ENCODE measurements around the gene ARSB. TPM values are rescaled to one million over a fixed set of nuclear protein-coding genes. Genes with fewer than 3 reads are reported as not detected.

The ARSB gene
- total and polyA plus RNA-seq, 2 experiments from 2014 or later = 30.1 to 43.7 TPM

- H4K20me1 ChIP-seq (ENCODE audit: insufficient read depth) = no peaks in the 10 kb centered on the region
- no peak overlapping the region for H3K9ac ChIP-seq
- no peak overlapping the region for H3K4me3 ChIP-seq
- TF ChIP-seq EZH2phosphoT487 (IDR thresholded peaks at IDR 0.05; ENCODE audit: insufficient read depth, low read depth) = no peak
- no peaks in the 10 kb centered on the region for H3K79me2 ChIP-seq (ENCODE audit: insufficient read depth)
- H2AFZ ChIP-seq = no peak overlapping the region
- no peaks in the 10 kb centered on the region for H3K36me3 ChIP-seq (ENCODE audit: low read depth)
- H3K9me3 ChIP-seq (ENCODE audit: low read depth) = no peaks in the 10 kb centered on the region
- in situ Hi-C loops (cut with MboI) = no loop called here
- H3K27me3 ChIP-seq (replicated peaks; ENCODE audit: insufficient read depth) = no peaks in the 10 kb centered on the region
- WGBS, 2 experiments (ENCODE audit: low coverage in 1 of 2, low lambda C conversion rate in 2 of 2, missing lambda C conversion rate in 2 of 2) = 95 to 97% methylated on average over 4 of the region's 4 CpGs
- H3F3A ChIP-seq (ENCODE audit: insufficient read depth) = no peaks in the 10 kb centered on the region
- DNase-seq = no peak
- H3K27ac ChIP-seq = no peak overlapping the region
- H3K4me2 ChIP-seq (ENCODE audit: unreplicated experiment) = no peak overlapping the region
- H3K4me1 ChIP-seq (ENCODE audit: insufficient read depth) = peaks cover 13% of the 10 kb centered on the region
- H3K9me2 ChIP-seq (ENCODE audit: insufficient read depth) = no peaks in the 10 kb centered on the region
Observed at GRCh38 chr5:78827725-78828124, 157.4 kb downstream of the ARSB start.

GRCh38 chr5:78824831-78825281 is 160.3 kb downstream of the ARSB start:
- no peaks in the 10 kb centered on the region for H3K27me3 ChIP-seq (replicated peaks; ENCODE audit: insufficient read depth)
- no peaks in the 10 kb centered on the region for H3F3A ChIP-seq (ENCODE audit: insufficient read depth)
- in situ Hi-C loops (cut with MboI) = no loop called here
- TF ChIP-seq EZH2phosphoT487 (IDR thresholded peaks at IDR 0.05; ENCODE audit: insufficient read depth, low read depth) (no peak), EZH2 (IDR thresholded peaks at IDR 0.05; ENCODE audit: insufficient read depth, poor library complexity, severe bottlenecking) (no peak)
- no peak overlapping the region for H2AFZ ChIP-seq
- no peak for DNase-seq
- H3K9me2 ChIP-seq (ENCODE audit: insufficient read depth) = no peaks in the 10 kb centered on the region
- H3K36me3 ChIP-seq (ENCODE audit: low read depth) = no peaks in the 10 kb centered on the region
- H3K9me3 ChIP-seq (ENCODE audit: low read depth) = no peaks in the 10 kb centered on the region
- no peak overlapping the region for H3K9ac ChIP-seq
- WGBS, 2 experiments (ENCODE audit: low coverage in 1 of 2, low lambda C conversion rate in 2 of 2, missing lambda C conversion rate in 2 of 2) = 18 to 25% methylated on average over 2 of the region's 2 CpGs
- H3K4me3 ChIP-seq = no peak overlapping the region
- H3K79me2 ChIP-seq (ENCODE audit: insufficient read depth) = no peaks in the 10 kb centered on the region
- no peak overlapping the region for H3K4me2 ChIP-seq (ENCODE audit: unreplicated experiment)
- H4K20me1 ChIP-seq (ENCODE audit: insufficient read depth) = no peaks in the 10 kb centered on the region
- peaks cover 11% of the 10 kb centered on the region for H3K4me1 ChIP-seq (ENCODE audit: insufficient read depth)
- no peak overlapping the region for H3K27ac ChIP-seq

GRCh38 chr5:78823196-78823595 is 161.9 kb downstream of the ARSB start:
- Histone ChIP-seq H3K9ac (no peak overlapping the region), H3F3A (ENCODE audit: insufficient read depth) (no peaks in the 10 kb centered on the region), H4K20me1 (ENCODE audit: insufficient read depth) (no peaks in the 10 kb centered on the region), H3K36me3 (ENCODE audit: low read depth) (no peaks in the 10 kb centered on the region), H3K27ac (no peak overlapping the region), H3K9me3 (ENCODE audit: low read depth) (no peaks in the 10 kb centered on the region), H3K27me3 (replicated peaks; ENCODE audit: insufficient read depth) (no peaks in the 10 kb centered on the region), H3K4me2 (ENCODE audit: unreplicated experiment) (no peak overlapping the region), H3K4me3 (no peak overlapping the region), H3K4me1 (ENCODE audit: insufficient read depth) (0 out of 2 replicates have a peak, but pooled peaks cover 5% of the 10 kb centered on the region), H3K79me2 (ENCODE audit: insufficient read depth) (no peaks in the 10 kb centered on the region), H2AFZ (no peak overlapping the region), H3K9me2 (ENCODE audit: insufficient read depth) (no peaks in the 10 kb centered on the region)
- WGBS, 2 experiments (ENCODE audit: low coverage in 1 of 2, low lambda C conversion rate in 2 of 2, missing lambda C conversion rate in 2 of 2) = 95 to 100% methylated on average over 1 of the region's 1 CpG
- TF ChIP-seq EZH2 (IDR thresholded peaks at IDR 0.05; ENCODE audit: insufficient read depth, poor library complexity, severe bottlenecking) (no peak), EZH2phosphoT487 (IDR thresholded peaks at IDR 0.05; ENCODE audit: insufficient read depth, low read depth) (no peak)
- DNase-seq = no peak
- in situ Hi-C loops (cut with MboI) = no loop called here

- WGBS, 2 experiments (ENCODE audit: low coverage in 1 of 2, low lambda C conversion rate in 2 of 2, missing lambda C conversion rate in 2 of 2) = 82 to 86% methylated on average over 2 of the region's 2 CpGs
- H3K4me1 ChIP-seq (ENCODE audit: insufficient read depth) = 0 out of 2 replicates have a peak, but pooled peaks cover 5% of the 10 kb centered on the region
- no peaks in the 10 kb centered on the region for H3K27me3 ChIP-seq (replicated peaks; ENCODE audit: insufficient read depth)
- H4K20me1 ChIP-seq (ENCODE audit: insufficient read depth) = no peaks in the 10 kb centered on the region
- H3K9ac ChIP-seq = no peak overlapping the region
- no peaks in the 10 kb centered on the region for H3K9me3 ChIP-seq (ENCODE audit: low read depth)
- H3K27ac ChIP-seq = no peak overlapping the region
- DNase-seq = no peak
- no peak overlapping the region for H2AFZ ChIP-seq
- no peaks in the 10 kb centered on the region for H3K79me2 ChIP-seq (ENCODE audit: insufficient read depth)
- no peak overlapping the region for H3K4me3 ChIP-seq
- TF ChIP-seq EZH2 (IDR thresholded peaks at IDR 0.05; ENCODE audit: insufficient read depth, poor library complexity, severe bottlenecking) = no peak
- TF ChIP-seq EZH2phosphoT487 (IDR thresholded peaks at IDR 0.05; ENCODE audit: insufficient read depth, low read depth) = no peak
- in situ Hi-C loops (cut with MboI) = no loop called here
- H3F3A ChIP-seq (ENCODE audit: insufficient read depth) = no peaks in the 10 kb centered on the region
- no peak overlapping the region for H3K4me2 ChIP-seq (ENCODE audit: unreplicated experiment)
- H3K36me3 ChIP-seq (ENCODE audit: low read depth) = no peaks in the 10 kb centered on the region; the same call in 1 of the 2 replicates
- no peaks in the 10 kb centered on the region for H3K9me2 ChIP-seq (ENCODE audit: insufficient read depth)
Observed at GRCh38 chr5:78821536-78822021, 163.5 kb downstream of the ARSB start.

GRCh38 chr5:78819707-78820106 is 165.4 kb downstream of the ARSB start:
- H3K9me3 ChIP-seq (ENCODE audit: low read depth) = no peaks in the 10 kb centered on the region
- H2AFZ ChIP-seq = no peak overlapping the region
- WGBS, 2 experiments (ENCODE audit: low coverage in 1 of 2, low lambda C conversion rate in 2 of 2, missing lambda C conversion rate in 2 of 2) = 68 to 74% methylated on average over 1 of the region's 1 CpG
- no peaks in the 10 kb centered on the region for H3K4me1 ChIP-seq (ENCODE audit: insufficient read depth)
- no peak overlapping the region for H3K4me3 ChIP-seq
- no peak for TF ChIP-seq EZH2 (IDR thresholded peaks at IDR 0.05; ENCODE audit: insufficient read depth, poor library complexity, severe bottlenecking)
- TF ChIP-seq EZH2phosphoT487 (IDR thresholded peaks at IDR 0.05; ENCODE audit: insufficient read depth, low read depth) = no peak
- no peaks in the 10 kb centered on the region for H4K20me1 ChIP-seq (ENCODE audit: insufficient read depth)
- H3K27ac ChIP-seq = no peak overlapping the region
- no peak overlapping the region for H3K9ac ChIP-seq
- in situ Hi-C loops (cut with MboI) = no loop called here
- DNase-seq = no peak
- no peaks in the 10 kb centered on the region for H3F3A ChIP-seq (ENCODE audit: insufficient read depth)
- no peaks in the 10 kb centered on the region for H3K79me2 ChIP-seq (ENCODE audit: insufficient read depth)
- no peaks in the 10 kb centered on the region for H3K9me2 ChIP-seq (ENCODE audit: insufficient read depth)
- no peaks in the 10 kb centered on the region; the same call in 1 of the 2 replicates for H3K36me3 ChIP-seq (ENCODE audit: low read depth)
- no peaks in the 10 kb centered on the region for H3K27me3 ChIP-seq (replicated peaks; ENCODE audit: insufficient read depth)
- H3K4me2 ChIP-seq (ENCODE audit: unreplicated experiment) = no peak overlapping the region
